ENCODE measurements around the gene SMCR8.
"Not testable (repeated sequence)": the region's sequence is repeated elsewhere in the genome, so short reads cannot be mapped to it uniquely, and the experiment has no call there.

The SMCR8 gene

GRCh38 chr17:18363101-18364049 is 48.3 kb downstream of the SMCR8 start, which contains the start of gene SHMT1:
SHMT1 (minus strand) TSS chr17:18363550; CDS start chr17:18355981, 7,569 bp downstream.
- DNase-seq: peak; percentile 84

- DNase-seq: no peak
Observed at GRCh38 chr17:18364166-18364565, 49.1 kb downstream of the SMCR8 start.

- no peak for DNase-seq
Observed at GRCh38 chr17:18368946-18369345, 53.9 kb downstream of the SMCR8 start.

- DNase-seq: no peak
Observed at GRCh38 chr17:18370761-18371160, 55.7 kb downstream of the SMCR8 start.

DNA sequence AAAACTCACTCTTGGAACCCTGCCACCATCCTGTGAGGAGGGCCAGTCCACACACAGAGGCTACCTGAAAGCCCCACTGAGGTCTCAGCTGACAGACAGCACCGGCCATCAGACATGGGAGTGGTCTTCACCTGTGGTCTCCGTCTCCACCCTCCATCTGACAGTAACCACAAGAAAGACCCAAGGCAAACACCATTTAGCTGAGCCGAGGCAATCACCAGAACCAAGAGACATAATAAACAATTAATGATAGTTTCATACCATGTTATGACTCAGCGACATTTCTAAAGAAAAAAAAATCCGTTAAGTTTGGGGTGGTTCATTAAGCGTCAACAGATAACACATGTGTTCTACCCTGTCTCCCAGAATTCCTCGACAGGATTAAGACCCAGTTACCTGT is 56.4 kb downstream of the SMCR8 start:
- DNase-seq: no peak

DNA sequence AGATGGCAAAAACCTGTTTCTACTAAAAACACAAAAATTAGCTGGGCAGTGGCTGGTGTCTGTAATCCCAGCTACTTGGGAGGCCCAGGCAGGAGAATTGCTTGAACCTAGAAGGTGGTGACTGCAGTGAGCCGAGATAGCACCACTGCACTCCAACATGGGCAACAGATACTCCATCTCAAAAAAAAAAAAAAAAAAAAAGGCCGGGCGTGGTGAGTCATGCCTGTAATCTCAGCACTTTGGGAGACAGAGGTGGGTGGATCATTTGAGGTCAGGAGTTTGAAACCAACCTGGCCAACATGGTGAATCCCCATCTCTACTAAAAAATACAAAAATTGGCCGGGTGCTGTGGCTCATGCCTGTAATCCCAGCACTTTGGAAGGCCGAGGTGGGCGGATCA is 58.1 kb downstream of the SMCR8 start:
- DNase-seq: not testable (repeated sequence)

- DNase-seq: no peak
Observed at GRCh38 chr17:18374216-18374615, 59.1 kb downstream of the SMCR8 start.

All from fibroblast of skin of right quadriceps (primary cell).